MM.1S (cell line): ENCODE measurements around the gene BAIAP3.

Experiments used
- DNase-seq: peaks from one replicate; pipeline ENCODE4 v3.0.0-alpha.2; 2015
- H2AFZ ChIP-seq: fragments of 300-600 bp; sonication (generic); 2 replicates; pipeline ENCODE4 v1.6.0; 2016; ENCODE audit warnings: antibody characterized with exemption, low read length
- H3F3A ChIP-seq: fragments of 300-600 bp; sonication (generic); 2 replicates; pipeline ENCODE4 v1.6.1; 2016; ENCODE audit warnings: mild to moderate bottlenecking, antibody characterized with exemption, low read length, moderate library complexity, mixed read lengths; ENCODE audit not compliant: insufficient read depth
- H3K27ac ChIP-seq: fragments of 300-600 bp; sonication (generic); 2 replicates; pipeline ENCODE4 v1.5.1; 2016; ENCODE audit warnings: mild to moderate bottlenecking, low read length
- H3K27me3 ChIP-seq: fragments of 300-600 bp; sonication (generic); replicated peaks from 2 replicates; pipeline ENCODE4 v1.6.0; 2016; ENCODE audit warnings: low read length; ENCODE audit not compliant: insufficient read depth
- H3K36me3 ChIP-seq: fragments of 300-600 bp; sonication (generic); replicated peaks from 2 replicates; pipeline ENCODE4 v1.6.1; 2016; ENCODE audit warnings: mild to moderate bottlenecking, low read length, mixed read lengths; ENCODE audit not compliant: insufficient read depth
- H3K4me1 ChIP-seq: fragments of 300-600 bp; sonication (generic); 2 replicates; pipeline ENCODE4 v1.6.1; 2016; ENCODE audit warnings: low read length, mixed read lengths
- H3K4me2 ChIP-seq: fragments of 300-600 bp; sonication (generic); 2 replicates; pipeline ENCODE4 v1.6.0; 2016; ENCODE audit warnings: low read depth, low read length
- H3K4me3 ChIP-seq: fragments of 300-600 bp; sonication (generic); 2 replicates; pipeline ENCODE4 v1.5.1; 2016; ENCODE audit warnings: low read length, mixed read lengths
- H3K79me2 ChIP-seq: fragments of 300-600 bp; sonication (generic); 2 replicates; pipeline ENCODE4 v1.6.1; 2016; ENCODE audit warnings: mixed run types, low read length, mixed read lengths
- H3K9ac ChIP-seq: fragments of 300-600 bp; sonication (generic); 2 replicates; pipeline ENCODE4 v1.6.1; 2016; ENCODE audit warnings: low read length, mixed read lengths
- H3K9me2 ChIP-seq: fragments of 300-600 bp; sonication (generic); replicated peaks from 2 replicates; pipeline ENCODE4 v1.6.1; 2016; ENCODE audit warnings: mild to moderate bottlenecking, low read length, mixed read lengths; ENCODE audit not compliant: insufficient read depth
- H3K9me3 ChIP-seq: fragments of 300-600 bp; sonication (generic); replicated peaks from 2 replicates; pipeline ENCODE4 v1.6.1; 2016; ENCODE audit warnings: mild to moderate bottlenecking, low read length, mixed read lengths; ENCODE audit not compliant: insufficient read depth
- H4K20me1 ChIP-seq: fragments of 300-600 bp; sonication (generic); 2 replicates; pipeline ENCODE4 v1.6.1; 2016; ENCODE audit warnings: mild to moderate bottlenecking, low read length, moderate library complexity, mixed read lengths; ENCODE audit not compliant: insufficient read depth
- CTCF ChIP-seq: fragments of 300-600 bp; sonication (generic); IDR thresholded peaks from 2 replicates; pipeline ENCODE4 v1.5.1; 2016; ENCODE audit warnings: antibody characterized with exemption, low read length, mixed read lengths
- EZH2 ChIP-seq: fragments of 300-600 bp; sonication (generic); optimal IDR thresholded peaks from 2 replicates; pipeline ENCODE3; 2017; ENCODE audit warnings: low read depth, mild to moderate bottlenecking, antibody characterized with exemption, low read length, mixed read lengths
- EZH2phosphoT487 ChIP-seq: fragments of 300-600 bp; sonication (generic); IDR thresholded peaks from 2 replicates; pipeline ENCODE4 v1.6.1; 2018; ENCODE audit warnings: antibody characterized with exemption, low read length

The BAIAP3 gene

GRCh38 chr16:1323296-1324239, 9.9 kb upstream of the BAIAP3 start:
- H3K79me2 ChIP-seq, result peaks cover 8% of the 10 kb centered on the region
- H2AFZ ChIP-seq, result no peak overlapping the region
- H3K9ac ChIP-seq, result no peak overlapping the region
- no peaks in the 10 kb centered on the region for H3K9me3 ChIP-seq
- DNase-seq, result no peak
- H3K36me3 ChIP-seq, result 0 out of 2 replicates have a peak, but pooled peaks cover 3% of the 10 kb centered on the region
- H3K4me1 ChIP-seq, result no peaks in the 10 kb centered on the region
- no peak overlapping the region for H3K4me2 ChIP-seq
- no peak overlapping the region for H3K4me3 ChIP-seq
- H4K20me1 ChIP-seq, result no peaks in the 10 kb centered on the region
- no peaks in the 10 kb centered on the region for H3K9me2 ChIP-seq
- no peaks in the 10 kb centered on the region for H3K27me3 ChIP-seq
- no peak overlapping the region for H3K27ac ChIP-seq
- TF ChIP-seq CTCF (no peak), EZH2phosphoT487 (no peak), EZH2 (no peak)
- H3F3A ChIP-seq, result no peaks in the 10 kb centered on the region

GRCh38 chr16:1324286-1324826, 9.1 kb upstream of the BAIAP3 start:
- no peak overlapping the region for H3K4me2 ChIP-seq

GRCh38 chr16:1325261-1325660, 8.2 kb upstream of the BAIAP3 start:
- Histone ChIP-seq H3K4me3 (no peak overlapping the region), H3K4me1 (no peaks in the 10 kb centered on the region), H3K4me2 (no peak overlapping the region), H3K27ac (no peak overlapping the region), H3K9ac (no peak overlapping the region), H3K36me3 (0 out of 2 replicates have a peak, but pooled peaks cover 1% of the 10 kb centered on the region), H3K27me3 (no peaks in the 10 kb centered on the region), H3K79me2 (no peaks in the 10 kb centered on the region; the same call in 1 of the 2 replicates), H2AFZ (no peak overlapping the region), H4K20me1 (no peaks in the 10 kb centered on the region), H3K9me2 (no peaks in the 10 kb centered on the region), H3F3A (no peaks in the 10 kb centered on the region), H3K9me3 (no peaks in the 10 kb centered on the region)
- TF ChIP-seq EZH2phosphoT487 (no peak), EZH2 (no peak)
- DNase-seq, result no peak

More at GRCh38 chr16:1324286-1324826, 9.1 kb upstream of the BAIAP3 start:
- Histone ChIP-seq H3K36me3 (0 out of 2 replicates have a peak, but pooled peaks cover 3% of the 10 kb centered on the region), H3K4me1 (no peaks in the 10 kb centered on the region), H3K9ac (no peak overlapping the region), H3K9me3 (no peaks in the 10 kb centered on the region), H2AFZ (no peak overlapping the region), H3K4me3 (no peak overlapping the region), H3F3A (no peaks in the 10 kb centered on the region), H3K27me3 (no peaks in the 10 kb centered on the region), H4K20me1 (no peaks in the 10 kb centered on the region), H3K79me2 (peaks cover 2% of the 10 kb centered on the region; the same call in 1 of the 2 replicates), H3K27ac (no peak overlapping the region), H3K9me2 (no peaks in the 10 kb centered on the region)
- DNase-seq, result no peak
- TF ChIP-seq EZH2phosphoT487 (no peak), CTCF (no peak), EZH2 (no peak)
